HCT116 (cell line): Measurements from ENCODE around the gene PSMC3.

Experiments used
- CBX3 ChIP-seq: IDR thresholded peaks from 2 replicates; pipeline ENCODE4 v1.6.1; 2012; ENCODE audit warnings: low read depth
- EGR1 ChIP-seq: IDR thresholded peaks from 2 replicates; pipeline ENCODE4 v1.6.1; 2012; ENCODE audit warnings: low read depth
- EZH2phosphoT487 ChIP-seq: fragments of 200-600 bp; IDR thresholded peaks from 2 replicates; pipeline ENCODE4 v1.6.1; 2018; ENCODE audit warnings: antibody characterized with exemption, borderline replicate concordance
- POLR2A ChIP-seq: IDR thresholded peaks from 2 replicates; pipeline ENCODE4 v1.7.0; 2011; ENCODE audit warnings: borderline replicate concordance; ENCODE audit not compliant: insufficient read depth, insufficient read length; ENCODE audit errors: extremely low read depth
- POLR2AphosphoS5 ChIP-seq: IDR thresholded peaks from 2 replicates; pipeline ENCODE4 v1.6.1; 2011; ENCODE audit warnings: mild to moderate bottlenecking, low read depth, low read length, moderate library complexity
- RAD21 ChIP-seq: IDR thresholded peaks from 2 replicates; pipeline ENCODE4 v1.6.1; 2012; ENCODE audit warnings: low read depth, mild to moderate bottlenecking
- SIN3A ChIP-seq: IDR thresholded peaks from 2 replicates; pipeline ENCODE4 v1.6.1; 2012; ENCODE audit warnings: low read depth
- SP1 ChIP-seq: IDR thresholded peaks from 2 replicates; pipeline ENCODE4 v1.6.1; 2012; ENCODE audit warnings: low read depth
- TCF7L2 ChIP-seq: IDR thresholded peaks from 2 replicates; pipeline ENCODE4 v1.7.0; 2011; ENCODE audit warnings: borderline replicate concordance, inconsistent platforms; ENCODE audit not compliant: insufficient read depth, insufficient read length; ENCODE audit errors: extremely low read depth
- TF ChIP-seq, protein P1 (sequence below), 3 experiments: fragments of 200-600 bp in 1 of 3; sonication (generic) in 1 of 3; IDR thresholded peaks in 2 of 3; conservative IDR thresholded peaks in 1 of 3; 2 replicates each; pipeline ENCODE4 v1.5.1; 2012 to 2017; ENCODE audit warnings: low read depth in 2 of 3, low read length in 2 of 3, antibody characterized with exemption in 1 of 3, borderline replicate concordance in 1 of 3, control low read depth in 1 of 3, mild to moderate bottlenecking in 1 of 3, mixed read lengths in 1 of 3, mixed run types in 1 of 3, moderate library complexity in 1 of 3; ENCODE audit not compliant: insufficient read depth in 1 of 3

DNA sequence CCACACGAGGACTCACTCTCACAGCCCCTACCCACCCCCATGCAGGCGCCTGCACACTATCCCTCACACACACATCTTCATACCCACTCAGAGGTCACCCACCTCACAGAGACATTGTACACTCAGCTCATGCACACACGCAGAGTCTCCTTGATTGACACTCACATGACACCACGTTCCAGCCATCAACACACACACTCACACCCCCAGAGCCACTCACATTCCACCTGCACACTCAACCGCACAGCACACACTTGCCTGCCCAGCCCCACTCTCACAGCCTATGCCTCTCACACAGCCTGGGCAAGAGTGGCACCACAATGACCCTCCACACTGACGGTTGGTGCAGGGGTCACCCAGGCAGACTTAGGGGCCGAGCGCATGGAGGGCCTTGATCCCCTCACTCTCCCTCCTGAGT lies 50.1 kb downstream of the PSMC3 start:
- no peak for TF ChIP-seq EZH2phosphoT487
- TF ChIP-seq, protein P1, sequence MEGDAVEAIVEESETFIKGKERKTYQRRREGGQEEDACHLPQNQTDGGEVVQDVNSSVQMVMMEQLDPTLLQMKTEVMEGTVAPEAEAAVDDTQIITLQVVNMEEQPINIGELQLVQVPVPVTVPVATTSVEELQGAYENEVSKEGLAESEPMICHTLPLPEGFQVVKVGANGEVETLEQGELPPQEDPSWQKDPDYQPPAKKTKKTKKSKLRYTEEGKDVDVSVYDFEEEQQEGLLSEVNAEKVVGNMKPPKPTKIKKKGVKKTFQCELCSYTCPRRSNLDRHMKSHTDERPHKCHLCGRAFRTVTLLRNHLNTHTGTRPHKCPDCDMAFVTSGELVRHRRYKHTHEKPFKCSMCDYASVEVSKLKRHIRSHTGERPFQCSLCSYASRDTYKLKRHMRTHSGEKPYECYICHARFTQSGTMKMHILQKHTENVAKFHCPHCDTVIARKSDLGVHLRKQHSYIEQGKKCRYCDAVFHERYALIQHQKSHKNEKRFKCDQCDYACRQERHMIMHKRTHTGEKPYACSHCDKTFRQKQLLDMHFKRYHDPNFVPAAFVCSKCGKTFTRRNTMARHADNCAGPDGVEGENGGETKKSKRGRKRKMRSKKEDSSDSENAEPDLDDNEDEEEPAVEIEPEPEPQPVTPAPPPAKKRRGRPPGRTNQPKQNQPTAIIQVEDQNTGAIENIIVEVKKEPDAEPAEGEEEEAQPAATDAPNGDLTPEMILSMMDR (IDR thresholded peaks at IDR 0.05 in 2 of 3, conservative IDR thresholded peaks at IDR 0.05 in 1 of 3; ENCODE audit: borderline replicate concordance in 1 of 3, insufficient read depth in 1 of 3, low read depth in 2 of 3, low read length in 2 of 3), result no peak
- no peak for TF ChIP-seq RAD21
- TF ChIP-seq SP1, result no peak
- no peak for TF ChIP-seq POLR2AphosphoS5
- TF ChIP-seq CBX3, result no peak
- TF ChIP-seq POLR2A, result no peak
- TF ChIP-seq TCF7L2, result no peak
- no peak for TF ChIP-seq SIN3A
- TF ChIP-seq EGR1, result no peak
